ENCODE results near the gene SMIM35.

SMIM35 gene

GRCh38 chr11:118086913-118087768 lies at the start of gene SMIM35:
SMIM35 (minus strand) TSS chr11:118086963; CDS start chr11:118086757, 206 bp downstream.
- no peak for FAIRE-seq

GRCh38 chr11:118136341-118136740 lies 49.6 kb upstream of the SMIM35 start:
- FAIRE-seq = no peak

- FAIRE-seq = no peak
Observed at GRCh38 chr11:118135796-118136165, 49.0 kb upstream of the SMIM35 start.

GRCh38 chr11:118135051-118135795 lies 48.5 kb upstream of the SMIM35 start:
- FAIRE-seq = no peak

GRCh38 chr11:118133816-118134215 lies 47.1 kb upstream of the SMIM35 start:
- no peak for FAIRE-seq

- no peak for FAIRE-seq
Observed at GRCh38 chr11:118132385-118133151, 45.8 kb upstream of the SMIM35 start.

- FAIRE-seq = no peak
Observed at GRCh38 chr11:118129471-118130172, 42.9 kb upstream of the SMIM35 start.

- no peak for FAIRE-seq
Observed at GRCh38 chr11:118128721-118129470, 42.1 kb upstream of the SMIM35 start.

GRCh38 chr11:118128310-118128709 lies 41.5 kb upstream of the SMIM35 start:
- no peak for FAIRE-seq

GRCh38 chr11:118126082-118126838 lies 39.5 kb upstream of the SMIM35 start:
- no peak for FAIRE-seq

- FAIRE-seq = no peak
Observed at GRCh38 chr11:118124929-118125535, 38.3 kb upstream of the SMIM35 start.

- FAIRE-seq = no peak
Observed at GRCh38 chr11:118120793-118121192, 34.0 kb upstream of the SMIM35 start.

- no peak for FAIRE-seq
Observed at GRCh38 chr11:118117790-118118601, 31.2 kb upstream of the SMIM35 start.

- FAIRE-seq = no peak
Observed at GRCh38 chr11:118115048-118115447, 28.3 kb upstream of the SMIM35 start.

GRCh38 chr11:118114266-118114665 lies 27.5 kb upstream of the SMIM35 start:
- FAIRE-seq = no peak

- FAIRE-seq = no peak
Observed at GRCh38 chr11:118112711-118113430, 26.1 kb upstream of the SMIM35 start.

- FAIRE-seq = no peak
Observed at GRCh38 chr11:118111744-118112035, 24.9 kb upstream of the SMIM35 start.

- no peak for FAIRE-seq
Observed at GRCh38 chr11:118111019-118111743, 24.4 kb upstream of the SMIM35 start.

GRCh38 chr11:118109231-118109630 lies 22.5 kb upstream of the SMIM35 start:
- FAIRE-seq = no peak
